Activated CD8-positive, alpha-beta T cell treated with anti-CD3 and anti-CD28 coated beads for 36 hours (primary cell): ENCODE data around the gene EAPP. TPM values are rescaled to one million over a fixed set of nuclear protein-coding genes. Genes with fewer than 3 reads are reported as not detected.
A peak's percentile ranks its signal among the peaks of the same experiment; 100 is the strongest.
"Not testable (repeated sequence)": the region's sequence is repeated elsewhere in the genome, so short reads cannot be mapped to it uniquely, and the experiment has no call there.

Source experiments
- ATAC-seq: fragments of 200-7000 bp; cut with Tn5 transposase; one replicate; pipeline ENCODE4 v1.10.0; 2021; ENCODE audit warnings: mild to moderate bottlenecking, moderate library complexity
- CTCF ChIA-PET: fragments of 350-600 bp; sonication (Branson Sonifier 250); formaldehyde crosslinking; loops from one replicate; lab custom pipeline; 2021; ENCODE audit warnings: antibody characterized with exemption; lab: Charles Lee
- POLR2A ChIA-PET: fragments of 350-600 bp; sonication (Branson Sonifier 250); formaldehyde crosslinking; loops from one replicate; lab custom pipeline; 2021; ENCODE audit warnings: antibody characterized with exemption; lab: Charles Lee
- DNase-seq: peaks from one replicate; pipeline ENCODE4 v3.0.0-alpha.2; 2020
- H3K27ac Mint-ChIP-seq: one replicate; pipeline ENCODE4 v1.8.0; 2021; ENCODE audit warnings: mild to moderate bottlenecking, mixed read lengths
- H3K27me3 Mint-ChIP-seq: one replicate; pipeline ENCODE4 v1.8.0; 2021; ENCODE audit warnings: mixed read lengths
- H3K36me3 Mint-ChIP-seq: one replicate; pipeline ENCODE4 v1.8.0; 2021; ENCODE audit warnings: low read depth, mixed read lengths
- H3K4me1 Mint-ChIP-seq: one replicate; pipeline ENCODE4 v1.8.0; 2021; ENCODE audit warnings: low read depth, mixed read lengths
- H3K4me3 Mint-ChIP-seq: one replicate; pipeline ENCODE4 v1.8.0; 2021; ENCODE audit warnings: mild to moderate bottlenecking, moderate library complexity, mixed read lengths
- H3K9me3 Mint-ChIP-seq: one replicate; pipeline ENCODE4 v1.8.0; 2021; ENCODE audit warnings: mixed read lengths
- CTCF ChIP-seq: fragments of 200-600 bp; IDR thresholded peaks from one replicate; pipeline ENCODE4 v1.8.0; 2022; ENCODE audit warnings: antibody characterized with exemption, mild to moderate bottlenecking
- intact Hi-C: fragments of 100-400 bp; cut with micrococcal nuclease; formaldehyde crosslinking; loops from one replicate; pipeline ENCODE4 v1.10.0; 2022
- total RNA-seq, 2 experiments: library from RNA; stranded (reverse); gene quantifications; one replicate each; pipeline ENCODE4 v1.2.3, GENCODE V29; 2021

EAPP gene
- total RNA-seq, 2 experiments from 2014 or later: 29.9 to 32.0 TPM

GRCh38 chr14:34569750-34570149 lies 30.2 kb upstream of the EAPP start:
- ATAC-seq: no peak
- CTCF ChIA-PET: no interaction called here
- H3K4me3 Mint-ChIP-seq: no peak overlapping the region
- H3K9me3 Mint-ChIP-seq: no peaks in the 10 kb centered on the region
- POLR2A ChIA-PET: no interaction called here
- no peaks in the 10 kb centered on the region for H3K27me3 Mint-ChIP-seq
- peaks cover 8% of the 10 kb centered on the region for H3K36me3 Mint-ChIP-seq
- no peak for TF ChIP-seq CTCF
- peak overlapping the region; percentile 24 for H3K27ac Mint-ChIP-seq
- no peaks in the 10 kb centered on the region for H3K4me1 Mint-ChIP-seq
- intact Hi-C loops: no loop called here
- no peak for DNase-seq

GRCh38 chr14:34568803-34569202 lies 29.3 kb upstream of the EAPP start:
- CTCF ChIA-PET: no interaction called here
- DNase-seq (no peak), ATAC-seq (no peak)
- TF ChIP-seq CTCF: no peak
- no peaks in the 10 kb centered on the region for H3K4me1 Mint-ChIP-seq
- no peaks in the 10 kb centered on the region for H3K9me3 Mint-ChIP-seq
- POLR2A ChIA-PET: no interaction called here
- H3K27me3 Mint-ChIP-seq: no peaks in the 10 kb centered on the region
- H3K4me3 Mint-ChIP-seq: no peak overlapping the region
- H3K36me3 Mint-ChIP-seq: peaks cover 11% of the 10 kb centered on the region
- intact Hi-C loops: no loop called here
- H3K27ac Mint-ChIP-seq: no peak overlapping the region

DNA sequence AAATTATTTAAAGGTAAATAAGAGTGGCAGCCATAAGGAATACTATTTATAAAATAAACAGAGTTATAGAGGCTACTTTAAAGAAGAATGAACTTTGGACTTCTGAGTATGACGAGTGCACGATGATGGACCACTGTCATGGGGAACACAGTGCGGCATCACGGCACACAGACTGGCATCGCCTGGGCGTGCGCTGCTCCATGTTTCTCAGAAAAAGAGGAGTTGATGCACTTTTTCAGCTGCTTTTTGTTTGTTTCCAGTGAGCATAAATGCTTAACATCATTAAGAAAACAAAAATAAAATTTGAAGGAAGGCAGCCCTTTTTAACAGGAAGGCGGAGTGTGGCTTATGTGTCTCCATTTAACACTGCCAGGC lies 23.3 kb upstream of the EAPP start:
- H3K36me3 Mint-ChIP-seq: peaks cover 12% of the 10 kb centered on the region
- no peak overlapping the region for H3K4me3 Mint-ChIP-seq
- ChIA-PET CTCF (no interaction called here), POLR2A (no interaction called here)
- H3K27ac Mint-ChIP-seq: no peak overlapping the region
- H3K4me1 Mint-ChIP-seq: no peaks in the 10 kb centered on the region
- no peak for DNase-seq
- intact Hi-C loops: no loop called here
- H3K27me3 Mint-ChIP-seq: no peaks in the 10 kb centered on the region
- no peak for ATAC-seq
- no peak for TF ChIP-seq CTCF
- no peaks in the 10 kb centered on the region for H3K9me3 Mint-ChIP-seq

DNA sequence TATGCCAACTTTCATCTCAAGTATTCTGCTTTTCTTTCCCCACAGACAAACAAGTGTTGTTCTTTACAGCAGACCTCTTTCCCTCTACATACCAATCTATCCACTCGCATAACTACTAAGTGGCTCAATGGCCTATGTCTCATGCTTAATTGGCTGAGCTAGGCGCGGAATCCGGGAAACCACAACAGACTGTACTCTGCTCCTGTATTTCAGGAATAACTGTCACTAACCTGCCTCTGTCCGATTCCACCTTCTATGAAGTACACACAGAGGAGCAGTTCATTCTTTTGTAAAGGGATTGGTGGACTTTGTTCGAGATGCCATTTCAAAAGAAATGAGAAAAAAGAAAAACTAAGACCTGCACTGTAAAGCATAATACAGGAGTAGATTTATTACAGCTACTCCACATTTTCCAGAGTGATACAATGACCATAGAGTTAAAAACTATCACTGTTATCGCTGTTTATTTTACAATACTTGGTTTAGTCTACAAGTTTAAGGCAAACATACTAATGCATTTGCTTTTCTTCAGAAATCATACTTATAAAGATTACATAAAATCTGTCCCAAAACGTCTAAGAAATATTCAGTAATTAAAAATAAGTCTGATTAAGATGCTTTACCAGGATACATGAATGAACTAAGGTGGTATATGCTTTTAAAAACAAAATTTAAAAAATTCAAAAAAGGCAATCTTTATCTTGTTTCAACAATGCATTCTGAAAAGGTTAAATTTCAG lies 22.7 kb upstream of the EAPP start:
- DNase-seq, H3K27me3 Mint-ChIP-seq, H3K4me1 Mint-ChIP-seq, CTCF ChIA-PET, H3K27ac Mint-ChIP-seq, intact Hi-C loops, H3K4me3 Mint-ChIP-seq, H3K9me3 Mint-ChIP-seq, ATAC-seq, POLR2A ChIA-PET: not testable (repeated sequence)
- H3K36me3 Mint-ChIP-seq: peaks cover 11% of the 10 kb centered on the region

- CTCF ChIA-PET, H3K9me3 Mint-ChIP-seq, POLR2A ChIA-PET, DNase-seq, H3K4me3 Mint-ChIP-seq, H3K27me3 Mint-ChIP-seq, H3K27ac Mint-ChIP-seq, H3K36me3 Mint-ChIP-seq, intact Hi-C loops: not testable (repeated sequence)
- H3K4me1 Mint-ChIP-seq: peaks cover 14% of the 10 kb centered on the region
- peak; percentile 67 for ATAC-seq
Observed at GRCh38 chr14:34556498-34556829, 17.0 kb upstream of the EAPP start.

DNA sequence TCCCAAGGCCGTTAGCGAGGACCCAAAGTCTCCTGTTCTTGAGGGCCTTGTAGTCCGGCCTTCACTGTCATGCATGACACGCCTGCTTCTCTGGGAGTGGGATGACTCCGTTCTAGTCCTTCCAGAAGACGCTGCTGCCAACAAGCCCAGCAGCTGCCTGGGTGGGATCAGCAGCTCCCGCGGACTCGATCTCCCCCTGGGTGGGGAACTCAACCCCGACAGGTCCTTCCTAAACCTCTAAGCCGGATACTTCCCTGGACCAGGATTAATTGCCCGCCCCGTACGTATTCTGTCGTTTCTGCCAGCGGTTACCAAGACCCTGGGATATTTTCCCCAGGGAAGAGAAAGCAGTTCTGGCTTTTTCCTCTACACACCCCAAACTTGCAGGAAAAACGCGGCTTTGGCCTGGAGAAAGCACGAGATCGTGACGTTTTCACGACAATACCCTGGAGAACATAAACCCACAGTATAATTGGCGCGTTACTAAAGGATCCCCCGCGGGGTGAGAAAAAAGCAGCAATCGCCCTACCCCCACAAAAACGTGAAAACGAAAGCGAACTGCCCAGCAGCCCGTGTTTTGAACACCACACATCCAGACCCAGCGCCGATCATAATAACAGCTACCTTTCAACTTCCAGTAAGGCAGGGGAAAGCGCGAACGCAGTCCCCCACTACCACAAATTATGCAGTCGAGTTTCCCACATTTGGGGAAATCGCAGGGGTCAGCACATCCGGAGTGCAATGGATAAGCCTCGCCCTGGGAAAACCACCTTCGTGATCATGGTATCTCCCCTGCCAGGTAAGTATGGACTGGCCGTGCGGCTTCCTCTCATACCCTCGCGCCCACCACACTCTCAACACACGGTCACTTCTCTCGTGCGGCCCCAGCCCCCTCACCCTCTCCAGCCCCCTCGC lies 16.3 kb upstream of the EAPP start:
- CTCF ChIA-PET, DNase-seq, POLR2A ChIA-PET, H3K4me3 Mint-ChIP-seq, H3K27ac Mint-ChIP-seq, H3K27me3 Mint-ChIP-seq, H3K9me3 Mint-ChIP-seq, H3K36me3 Mint-ChIP-seq, intact Hi-C loops: not testable (repeated sequence)
- ATAC-seq: peak; percentile 80
- H3K4me1 Mint-ChIP-seq: peaks cover 16% of the 10 kb centered on the region
